COLO829 (cell line): ENCODE data around the gene PTPRD.

Experiments used
- DNase-seq: peaks from one replicate; pipeline ENCODE4 v3.0.0; 2012; ENCODE audit warnings: low spot score

Gene PTPRD

DNA sequence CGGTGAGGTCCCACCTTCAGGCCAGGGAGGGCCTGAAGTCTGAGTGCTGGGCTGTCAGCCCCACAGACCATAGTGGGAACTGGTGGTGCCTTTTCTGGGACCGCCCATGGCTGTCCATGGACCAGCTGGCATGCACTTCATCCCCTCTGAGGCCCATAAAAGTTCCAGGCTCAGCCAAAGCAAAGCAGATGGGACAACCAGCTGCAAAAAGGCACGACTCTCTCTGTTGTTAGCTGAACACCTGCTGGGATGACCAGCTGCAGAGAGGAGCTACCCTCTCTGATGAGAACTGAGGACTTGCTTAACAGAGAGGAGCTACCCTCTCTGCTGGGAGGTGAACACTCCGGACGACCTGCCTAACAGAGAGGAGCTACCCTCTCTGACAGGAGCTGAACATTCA lies 1968.9 kb downstream of the PTPRD start:
- DNase-seq: no peak

DNA sequence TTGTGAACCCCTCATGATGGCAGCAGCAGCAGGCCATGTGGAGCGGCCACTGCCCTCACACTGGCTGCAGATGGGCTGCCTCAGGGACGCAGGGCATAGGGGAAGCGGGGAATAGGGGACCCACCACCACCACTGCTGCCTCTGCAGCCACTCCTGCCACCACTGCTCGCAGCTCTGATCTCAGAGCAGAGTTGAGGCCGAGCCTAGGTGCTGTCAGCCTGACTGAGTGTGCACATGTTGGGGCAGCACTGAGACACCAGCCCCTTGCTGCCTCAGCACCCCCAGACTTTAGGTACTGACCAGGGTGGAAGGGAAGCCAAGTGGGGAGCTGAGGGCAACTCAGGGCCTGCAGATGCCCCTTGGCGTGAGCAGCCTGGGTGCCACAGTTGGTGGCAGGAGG lies 1969.3 kb downstream of the PTPRD start:
- DNase-seq: no peak

DNA sequence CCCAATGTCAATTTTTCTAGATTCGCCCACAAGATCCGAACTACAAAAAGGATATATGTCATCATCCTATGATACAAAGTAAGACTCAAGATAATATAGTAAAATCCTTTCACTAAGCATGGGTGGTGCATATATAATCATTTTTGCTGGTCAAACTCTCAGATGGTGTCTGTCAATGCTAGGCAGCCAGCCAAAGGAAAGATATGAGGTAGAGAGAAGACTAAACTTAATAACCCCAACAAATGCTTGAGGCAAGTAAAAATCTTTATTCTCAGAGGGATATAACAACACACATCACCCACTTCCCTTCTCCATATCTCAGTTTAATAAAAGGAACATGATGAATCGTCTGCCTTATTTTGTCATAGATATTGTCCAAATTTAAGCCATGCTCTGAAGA lies 1972.0 kb downstream of the PTPRD start:
- no peak for DNase-seq

DNA sequence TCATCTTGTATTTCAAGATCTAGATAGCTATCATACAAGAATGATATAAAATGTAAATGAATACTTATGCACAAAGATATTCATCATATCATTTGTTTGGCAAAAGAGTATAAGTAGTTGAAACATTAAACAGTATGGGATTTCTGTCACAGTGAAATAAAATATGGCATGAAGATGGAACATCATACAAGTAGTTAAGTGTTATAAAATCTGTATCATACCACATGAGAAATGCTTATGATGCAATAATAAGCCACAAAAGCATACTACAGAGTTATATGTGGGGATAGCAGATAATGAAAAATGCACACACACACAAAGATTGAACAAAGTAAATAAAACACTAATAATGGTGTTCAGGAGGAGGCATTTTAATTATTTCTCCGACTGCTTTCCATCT lies 1975.2 kb downstream of the PTPRD start:
- DNase-seq: no peak

DNA sequence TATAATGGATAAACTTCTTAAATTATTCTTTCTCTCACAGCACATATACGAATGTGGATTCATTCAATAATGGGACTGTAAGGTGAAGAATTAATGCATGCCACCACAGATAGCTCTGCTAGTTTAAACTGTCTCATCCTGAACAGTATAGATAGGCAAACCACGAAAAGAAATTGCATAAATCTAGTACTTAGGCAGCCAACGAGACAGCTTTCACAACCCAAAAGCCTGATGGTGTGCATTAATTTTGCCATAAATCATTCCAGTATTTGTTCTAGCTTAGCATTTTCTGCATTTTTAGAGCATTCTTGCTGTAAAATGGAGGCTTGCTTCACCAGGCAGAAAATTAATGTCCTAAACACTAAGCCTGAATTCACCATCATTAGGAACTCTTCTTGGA lies 1979.0 kb downstream of the PTPRD start:
- no peak for DNase-seq

DNA sequence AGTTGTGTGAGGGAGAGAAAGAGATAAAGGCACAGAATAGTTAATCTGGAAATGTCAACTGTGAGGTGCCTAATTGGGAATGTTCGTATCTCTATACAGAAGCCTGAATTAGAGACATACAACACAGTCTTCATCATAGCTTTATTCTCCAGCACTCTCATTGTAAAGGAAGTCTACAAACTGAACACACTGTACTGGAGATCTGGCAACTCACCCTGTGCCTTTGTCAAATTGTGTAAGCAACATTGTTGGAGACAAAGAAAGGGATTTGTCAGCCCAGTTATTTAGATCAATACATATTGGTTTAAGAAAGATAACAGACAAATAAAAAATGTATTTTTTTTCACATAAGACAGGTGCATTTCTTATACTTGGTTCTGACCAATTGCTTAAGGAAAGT lies 1980.3 kb downstream of the PTPRD start:
- no peak for DNase-seq

DNA sequence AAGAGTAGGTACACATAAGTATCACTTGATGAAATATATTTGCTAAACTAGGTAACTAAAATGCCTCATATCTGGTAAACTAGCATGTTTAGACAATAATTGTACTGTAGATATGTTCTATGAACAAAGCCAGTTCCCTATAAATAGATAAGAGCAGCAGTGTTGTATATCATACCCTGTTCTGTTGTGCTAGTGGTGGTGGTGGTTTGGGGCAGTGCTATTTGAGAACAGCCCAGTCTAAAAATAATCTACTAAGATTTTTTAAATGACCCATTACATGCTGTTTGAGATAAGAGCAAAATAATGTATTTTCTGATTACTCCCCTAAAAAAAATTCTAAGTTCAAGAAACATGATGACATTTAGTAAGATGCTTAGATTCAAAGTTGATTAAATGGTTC lies 1984.0 kb downstream of the PTPRD start:
- DNase-seq: no peak

DNA sequence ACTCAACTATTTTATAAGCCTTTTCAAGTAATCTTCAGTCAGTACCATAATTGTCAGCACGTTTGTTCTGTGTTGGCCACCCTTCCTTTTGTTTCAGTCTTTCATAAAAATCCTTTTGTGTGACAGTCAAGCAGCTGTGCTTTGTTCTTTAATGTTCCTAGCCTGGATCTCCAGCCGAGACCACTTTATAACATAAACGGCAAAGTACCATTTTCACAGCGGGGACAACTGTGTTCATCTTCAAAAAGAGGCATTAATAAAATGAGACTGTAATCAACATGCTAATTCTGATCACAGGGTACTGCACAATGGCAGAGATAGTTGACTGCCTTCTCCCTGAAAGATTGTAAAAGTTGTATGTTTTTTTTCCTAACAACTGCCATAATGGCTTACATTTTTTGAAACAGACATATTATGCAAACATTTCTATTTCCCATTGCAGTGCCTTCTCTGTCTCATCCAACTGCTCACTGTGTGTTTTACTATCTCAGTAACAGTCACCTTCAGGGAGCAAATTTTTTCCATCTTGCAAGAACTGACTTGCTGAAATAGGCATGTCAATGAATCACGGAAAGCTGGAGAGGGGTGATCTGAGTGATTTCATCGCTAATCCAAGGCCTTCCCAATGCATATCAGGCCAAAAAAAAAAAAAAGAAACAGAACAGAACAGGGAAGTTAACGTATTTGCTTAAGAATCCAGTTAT lies 1984.7 kb downstream of the PTPRD start:
- DNase-seq: no peak

DNA sequence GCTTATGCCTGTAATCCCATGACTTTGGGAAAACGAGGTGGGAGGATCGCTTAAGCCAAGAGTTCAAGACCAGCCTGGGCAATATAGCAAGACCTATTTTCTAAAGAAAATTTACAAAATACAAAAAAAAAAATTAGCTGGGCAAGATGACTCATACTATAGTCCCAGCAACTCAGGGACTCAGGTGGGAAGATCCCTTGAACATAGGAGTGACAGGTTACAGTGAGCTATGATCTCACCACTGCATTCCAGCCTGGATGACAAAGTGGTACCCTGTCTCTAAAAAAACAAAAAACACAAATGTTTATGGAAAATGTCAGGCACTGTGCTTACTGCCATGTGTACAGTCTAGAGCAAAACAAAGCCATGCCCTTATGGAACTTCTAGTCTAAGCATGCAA lies 1989.9 kb downstream of the PTPRD start:
- no peak for DNase-seq

DNA sequence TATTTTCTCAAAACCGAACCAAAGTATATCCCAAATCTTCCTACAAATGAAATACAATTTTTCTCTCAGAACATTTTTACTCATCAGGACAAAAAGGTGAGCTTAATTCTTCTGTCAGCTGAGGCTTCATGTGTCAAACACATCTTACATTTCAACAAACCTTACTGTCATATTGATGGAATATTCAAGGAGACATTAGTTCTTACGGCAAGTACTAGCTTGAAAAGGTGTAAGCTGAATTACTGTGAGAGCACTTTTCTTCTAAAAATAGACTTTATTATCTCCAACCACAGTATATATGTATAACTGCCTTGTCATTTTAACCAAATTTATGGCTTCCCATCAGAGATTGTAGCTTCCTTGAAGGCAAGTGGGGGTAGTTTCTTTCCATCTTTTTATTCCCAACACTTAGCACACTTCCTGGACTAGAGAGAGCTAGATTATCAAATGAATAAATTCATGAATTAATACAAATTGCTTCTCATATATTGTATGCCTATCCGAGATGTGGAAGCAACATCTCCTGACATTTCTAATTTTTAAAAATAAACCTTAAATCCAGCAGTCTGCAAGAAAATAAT lies 1990.5 kb downstream of the PTPRD start:
- no peak for DNase-seq

DNA sequence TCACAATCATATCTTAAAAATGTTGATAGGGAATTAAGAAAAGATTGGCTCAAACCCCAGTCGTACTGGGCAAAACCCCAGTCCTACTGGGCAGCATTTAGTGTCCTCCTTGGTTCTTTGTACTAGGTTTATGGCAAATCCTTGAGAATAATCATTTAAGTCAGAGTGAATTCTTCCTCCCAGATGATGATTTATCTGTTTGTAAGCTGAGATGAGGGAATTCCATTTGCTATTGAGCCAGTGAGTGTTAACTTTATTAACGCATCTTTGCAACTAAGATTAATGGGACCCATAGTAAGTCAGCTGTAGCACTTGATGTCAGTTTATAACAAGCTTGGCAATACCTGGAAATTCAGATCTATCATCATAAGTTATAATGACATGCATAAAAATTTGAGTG lies 1991.4 kb downstream of the PTPRD start:
- no peak for DNase-seq

DNA sequence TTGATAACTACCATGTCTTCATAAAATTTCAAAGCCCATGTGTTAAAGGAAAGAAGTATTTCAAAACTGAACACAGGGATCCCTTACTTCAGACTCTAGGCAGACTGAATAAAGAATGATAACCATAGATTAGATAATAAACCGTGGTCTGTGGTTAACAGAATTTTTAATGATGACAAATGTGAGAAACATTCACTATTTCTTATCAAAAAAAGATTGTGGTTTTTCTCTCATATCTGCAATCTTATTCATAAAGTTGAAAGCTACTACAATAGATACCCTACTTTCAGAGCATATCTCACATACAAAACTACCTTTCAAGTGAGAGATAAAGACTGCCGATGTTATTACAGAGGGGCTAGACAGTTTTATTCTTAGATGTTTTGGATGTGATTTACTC lies 1996.4 kb downstream of the PTPRD start:
- DNase-seq: no peak

DNA sequence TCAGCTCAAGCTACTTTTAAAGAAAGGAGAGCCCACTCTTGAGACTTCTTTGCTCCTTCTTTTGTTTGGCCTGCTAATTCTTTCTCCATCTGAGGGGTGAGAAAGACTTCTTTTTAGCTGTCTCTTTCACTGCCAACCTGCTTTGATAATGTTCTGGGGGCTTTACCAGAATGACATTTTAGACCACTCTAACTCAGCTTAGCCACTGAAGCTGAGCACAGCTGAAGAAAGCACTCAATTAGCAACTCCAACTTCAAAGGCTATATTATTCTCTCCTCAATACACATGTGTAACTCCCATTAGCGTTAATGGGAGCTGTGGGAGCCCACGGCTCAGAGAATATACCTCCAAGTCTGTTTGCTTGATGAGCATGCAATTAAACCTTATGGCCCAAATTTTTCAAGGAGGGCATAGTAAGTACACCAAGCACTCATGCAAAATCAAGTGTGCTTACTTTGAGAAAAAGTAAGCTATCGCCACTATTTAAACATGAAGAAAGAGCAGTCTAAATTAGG lies 1997.8 kb downstream of the PTPRD start:
- DNase-seq: no peak

DNA sequence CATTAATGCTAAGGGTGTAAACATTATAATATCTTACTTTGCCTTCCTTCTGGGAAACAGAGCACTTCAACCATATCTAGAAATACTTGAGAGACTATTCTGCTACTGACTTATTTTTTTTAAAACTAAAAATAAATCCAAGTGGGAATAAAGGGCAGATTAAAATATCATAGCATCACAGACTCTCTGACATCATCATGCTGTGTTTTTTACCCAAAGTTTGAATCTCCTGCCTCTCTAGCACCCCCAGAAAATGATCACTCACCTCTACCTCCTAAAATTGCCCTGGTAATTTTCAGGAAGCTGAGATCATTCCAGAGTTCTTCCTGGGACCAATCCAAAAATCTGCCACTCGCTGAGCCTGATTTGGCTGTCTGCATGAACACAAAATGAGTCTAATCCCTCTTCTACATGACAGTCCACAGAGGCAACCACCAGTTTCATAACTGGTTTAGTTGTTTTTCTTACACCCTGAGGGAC lies 1999.4 kb downstream of the PTPRD start:
- DNase-seq: no peak

DNA sequence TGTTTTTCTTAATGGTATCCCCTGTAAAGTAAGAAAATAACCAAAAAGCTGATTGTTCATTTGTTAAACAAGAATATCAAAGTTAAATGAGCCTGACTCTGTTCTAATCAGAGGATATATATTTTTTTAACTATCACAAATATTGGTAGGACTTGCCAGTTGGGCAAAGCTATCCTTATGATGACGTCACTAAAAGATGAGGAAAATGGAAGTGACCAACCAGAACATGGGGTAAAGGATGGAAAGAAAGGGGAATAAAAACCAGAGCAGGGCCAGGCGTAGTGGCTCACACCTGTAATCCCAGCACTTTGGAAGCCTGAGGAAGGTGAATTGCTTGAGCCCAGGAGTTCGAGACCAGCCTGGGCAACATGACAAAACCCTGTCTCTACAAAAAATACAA lies 2001.6 kb downstream of the PTPRD start:
- no peak for DNase-seq

DNA sequence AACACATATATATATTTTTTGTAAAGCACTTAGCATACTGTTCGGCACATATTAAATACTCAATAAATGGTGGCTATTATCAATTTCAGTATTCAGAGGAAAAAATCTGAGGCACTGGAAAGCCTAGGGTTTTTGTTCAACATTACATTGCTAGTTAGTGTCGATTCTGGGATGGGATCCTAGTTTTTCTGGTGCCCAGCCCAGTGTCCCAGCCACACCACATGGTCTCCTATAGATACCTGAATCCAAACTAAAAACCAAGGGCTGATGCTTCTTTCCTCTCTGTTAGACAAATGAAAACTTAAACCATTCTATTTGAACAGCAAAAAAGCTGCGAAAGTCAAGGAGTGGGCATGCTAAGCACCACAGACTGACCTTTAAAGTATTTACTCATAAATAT lies 2002.5 kb downstream of the PTPRD start:
- no peak for DNase-seq

DNA sequence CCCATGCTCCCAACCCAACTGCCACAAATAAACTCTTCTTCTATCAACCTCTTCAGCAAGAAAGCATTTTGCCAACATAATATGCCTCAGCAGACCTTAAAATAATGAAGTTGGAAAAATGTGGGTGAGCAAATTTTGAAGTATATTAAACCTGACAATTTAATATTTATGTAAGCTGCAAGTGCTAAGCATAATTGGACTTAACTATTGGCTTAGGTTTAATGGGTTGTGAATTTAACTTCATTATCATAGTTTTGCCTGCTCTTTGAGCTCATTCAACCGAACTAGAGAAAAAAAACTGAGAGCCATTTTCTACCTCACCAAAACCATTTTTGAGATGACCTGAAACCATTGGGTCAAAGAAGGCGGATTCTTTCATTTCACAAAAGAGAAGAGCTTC lies 2007.7 kb downstream of the PTPRD start:
- no peak for DNase-seq

DNA sequence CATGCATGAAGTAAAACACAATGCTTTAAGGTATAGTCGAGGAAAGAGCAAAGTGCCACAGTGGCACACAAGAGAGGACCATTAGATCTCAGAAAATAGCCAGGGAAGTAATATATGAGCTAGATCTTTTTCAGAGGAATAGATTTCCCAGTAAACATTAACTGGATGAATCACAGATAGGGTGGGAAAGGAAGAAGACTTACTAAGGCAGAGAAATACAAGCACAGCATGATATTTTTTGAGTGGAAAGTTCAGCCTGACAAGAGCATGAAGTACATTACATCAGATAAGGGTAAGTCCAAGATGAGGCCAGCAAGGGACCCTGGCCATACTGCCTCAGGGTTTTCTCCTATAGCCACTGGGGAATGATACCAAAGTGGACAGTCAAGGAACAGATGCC lies 2008.6 kb downstream of the PTPRD start:
- DNase-seq: no peak

DNA sequence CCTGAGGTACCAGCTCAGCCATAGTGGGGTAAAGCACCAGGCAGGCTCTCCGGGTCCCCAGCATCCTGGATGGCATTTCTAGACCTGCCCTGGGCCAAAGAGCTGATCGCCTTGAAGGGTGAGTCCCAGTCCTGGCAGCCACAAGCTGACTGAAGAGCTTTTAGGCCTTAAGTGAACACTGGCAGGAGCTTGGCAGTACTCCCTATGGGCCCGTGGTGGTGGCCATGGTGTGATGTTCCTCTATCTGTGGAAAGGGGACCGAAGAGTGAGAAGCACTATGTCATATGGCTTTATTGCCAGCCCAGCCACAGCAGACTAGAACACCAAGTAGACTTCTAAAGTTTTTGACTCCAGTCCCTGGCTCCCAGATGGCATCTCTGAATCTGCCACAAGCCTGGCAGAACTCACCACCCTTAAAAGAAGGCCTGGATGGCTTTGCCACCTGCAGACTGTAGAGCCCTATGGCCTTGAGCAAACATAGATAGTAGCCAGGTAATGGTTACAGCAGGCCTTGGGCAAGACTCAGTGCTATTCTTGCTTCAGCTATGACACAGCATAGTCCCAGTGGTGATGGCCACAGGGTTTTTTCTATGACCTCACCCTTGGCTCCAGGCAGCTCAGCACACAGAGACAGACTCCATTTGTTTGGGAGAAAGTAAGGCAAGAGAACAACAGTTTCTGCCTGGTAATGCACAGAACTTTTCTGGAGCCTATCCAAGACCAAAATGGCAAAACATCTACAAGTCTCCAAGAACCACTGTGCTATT lies 2011.7 kb downstream of the PTPRD start:
- DNase-seq: no peak

DNA sequence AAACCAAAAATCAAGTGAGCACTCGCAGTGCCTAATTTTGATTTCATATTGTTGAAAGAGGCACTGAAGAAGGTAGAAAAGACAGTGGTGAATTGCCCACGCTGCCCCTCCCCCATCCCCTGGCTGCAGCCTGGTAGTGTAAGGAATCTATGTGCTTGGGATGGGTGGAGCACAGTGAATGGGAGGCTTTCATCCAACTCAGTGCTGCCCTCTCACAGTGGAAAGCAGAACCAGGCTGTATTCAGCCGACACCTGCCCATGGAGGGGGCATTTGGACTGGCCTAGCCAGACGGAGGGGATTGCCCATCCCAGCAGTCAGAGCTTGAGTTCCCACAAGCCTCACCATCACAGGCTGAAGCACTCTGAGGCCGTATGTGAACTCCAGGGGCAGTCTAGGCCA lies 2012.9 kb downstream of the PTPRD start:
- no peak for DNase-seq

DNA sequence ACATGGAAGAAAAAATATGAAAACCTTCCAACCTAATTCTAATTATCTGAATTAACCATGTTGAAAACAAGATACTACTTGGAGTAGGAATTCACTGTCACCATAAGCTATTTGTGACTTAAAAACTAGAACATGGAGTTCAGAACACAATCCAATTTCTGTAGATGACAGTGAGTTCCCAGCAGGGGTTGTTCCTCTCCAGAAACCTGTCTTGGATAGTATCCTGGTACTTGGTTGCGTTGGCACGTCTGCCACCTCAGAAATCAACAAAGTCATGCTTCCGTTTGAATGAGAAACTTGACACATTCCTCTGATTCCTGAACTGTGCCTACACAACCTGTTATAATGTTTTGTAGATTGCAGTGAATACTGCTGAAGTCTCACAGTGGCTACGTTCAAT lies 2023.3 kb downstream of the PTPRD start:
- DNase-seq: no peak

DNA sequence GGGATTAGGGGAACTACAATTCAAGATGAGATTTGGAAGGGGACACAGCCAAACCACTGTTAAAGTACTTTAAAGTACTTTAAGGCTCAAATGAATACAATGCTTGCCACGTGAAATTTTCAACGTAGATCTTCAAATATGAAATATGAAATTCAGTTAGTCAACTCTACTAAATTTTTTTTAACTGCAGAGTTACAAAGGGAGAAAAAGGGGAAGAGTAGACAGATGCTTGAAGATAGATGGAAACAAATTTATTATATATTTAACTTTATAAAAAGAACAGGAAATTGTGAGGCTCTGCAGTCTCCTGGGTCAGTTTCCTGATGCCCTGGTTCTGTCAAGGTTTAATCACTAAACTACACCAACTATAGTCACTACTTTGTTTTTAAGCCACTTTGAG lies 2027.8 kb downstream of the PTPRD start:
- DNase-seq: no peak

DNA sequence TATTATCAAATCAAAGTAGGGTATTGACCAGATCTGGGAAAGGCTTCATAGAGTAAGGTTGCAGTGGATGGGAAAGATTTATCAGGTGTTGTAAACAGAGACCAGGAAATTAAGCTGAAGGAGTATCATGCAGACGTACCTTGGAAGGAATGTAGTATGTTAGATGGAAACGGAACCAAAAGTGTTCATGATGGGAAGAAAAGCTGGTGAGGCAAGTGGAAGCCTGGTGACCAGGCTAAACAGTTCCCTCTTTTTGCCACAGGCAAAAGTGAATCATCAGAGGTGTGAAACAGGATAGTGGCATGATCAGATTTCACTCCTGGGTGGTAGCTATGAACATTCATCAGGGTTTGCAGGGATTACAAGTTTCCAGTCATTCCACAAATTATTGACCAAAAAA lies 2033.1 kb downstream of the PTPRD start:
- no peak for DNase-seq
